ENCODE results near the gene IL1RAPL2.

Gene IL1RAPL2

GRCh38 chrX:105754286-105754964 lies 1188.4 kb downstream of the IL1RAPL2 start:
- Histone ChIP-seq H4K20me1 (ENCODE audit: low read depth, low read length) (no peaks in the 10 kb centered on the region), H3K9me2 (replicated peaks; ENCODE audit: insufficient read depth, low read length) (no peaks in the 10 kb centered on the region), H3K9ac (ENCODE audit: low read length) (no peak overlapping the region), H3K4me2 (ENCODE audit: low read depth, low read length, poor library complexity, severe bottlenecking) (no peak overlapping the region), H3K27ac (ENCODE audit: low read depth, low read length) (no peak overlapping the region), H3K79me2 (ENCODE audit: insufficient read depth, low read length) (no peaks in the 10 kb centered on the region), H3K36me3 (ENCODE audit: low read length) (no peaks in the 10 kb centered on the region), H3F3A (ENCODE audit: insufficient read depth) (no peaks in the 10 kb centered on the region), H3K4me3 (ENCODE audit: insufficient read depth, low read length, poor library complexity, severe bottlenecking) (no peak overlapping the region), H3K27me3 (ENCODE audit: low read length) (no peaks in the 10 kb centered on the region), H2AFZ (ENCODE audit: low read depth, low read length, severe bottlenecking) (no peak overlapping the region), H3K9me3 (ENCODE audit: insufficient read depth, low read length) (no peaks in the 10 kb centered on the region)
- TF ChIP-seq EZH2phosphoT487 (conservative IDR thresholded peaks at IDR 0.05; ENCODE audit: low read length) = no peak

- Histone ChIP-seq H4K20me1 (ENCODE audit: low read depth, low read length) (no peaks in the 10 kb centered on the region), H3K27me3 (ENCODE audit: low read length) (no peaks in the 10 kb centered on the region), H3K9ac (ENCODE audit: low read length) (no peak overlapping the region), H3K4me2 (ENCODE audit: low read depth, low read length, poor library complexity, severe bottlenecking) (no peak overlapping the region), H3F3A (ENCODE audit: insufficient read depth) (no peaks in the 10 kb centered on the region), H3K79me2 (ENCODE audit: insufficient read depth, low read length) (no peaks in the 10 kb centered on the region), H3K27ac (ENCODE audit: low read depth, low read length) (no peak overlapping the region), H3K9me3 (ENCODE audit: insufficient read depth, low read length) (no peaks in the 10 kb centered on the region), H3K9me2 (replicated peaks; ENCODE audit: insufficient read depth, low read length) (no peaks in the 10 kb centered on the region), H3K4me3 (ENCODE audit: insufficient read depth, low read length, poor library complexity, severe bottlenecking) (no peak overlapping the region), H2AFZ (ENCODE audit: low read depth, low read length, severe bottlenecking) (no peak overlapping the region), H3K36me3 (ENCODE audit: low read length) (no peaks in the 10 kb centered on the region)
- TF ChIP-seq CTCF (IDR thresholded peaks at IDR 0.05; ENCODE audit: insufficient read depth, low read length, poor library complexity, severe bottlenecking) (no peak), EZH2phosphoT487 (conservative IDR thresholded peaks at IDR 0.05; ENCODE audit: low read length) (no peak)
Measured at GRCh38 chrX:105755109-105755508, 1189.1 kb downstream of the IL1RAPL2 start.

- Histone ChIP-seq H3K27me3 (ENCODE audit: low read length) (no peaks in the 10 kb centered on the region), H3K9ac (ENCODE audit: low read length) (no peak overlapping the region), H3K79me2 (ENCODE audit: insufficient read depth, low read length) (no peaks in the 10 kb centered on the region), H3K9me2 (replicated peaks; ENCODE audit: insufficient read depth, low read length) (no peaks in the 10 kb centered on the region), H2AFZ (ENCODE audit: low read depth, low read length, severe bottlenecking) (no peak overlapping the region), H3K36me3 (ENCODE audit: low read length) (no peaks in the 10 kb centered on the region), H3K4me2 (ENCODE audit: low read depth, low read length, poor library complexity, severe bottlenecking) (no peak overlapping the region), H3K27ac (ENCODE audit: low read depth, low read length) (no peak overlapping the region), H3K9me3 (ENCODE audit: insufficient read depth, low read length) (no peaks in the 10 kb centered on the region), H3K4me3 (ENCODE audit: insufficient read depth, low read length, poor library complexity, severe bottlenecking) (no peak overlapping the region), H3F3A (ENCODE audit: insufficient read depth) (no peaks in the 10 kb centered on the region), H4K20me1 (ENCODE audit: low read depth, low read length) (no peaks in the 10 kb centered on the region)
- TF ChIP-seq EZH2phosphoT487 (conservative IDR thresholded peaks at IDR 0.05; ENCODE audit: low read length) = no peak
- TF ChIP-seq CTCF (IDR thresholded peaks at IDR 0.05; ENCODE audit: insufficient read depth, low read length, poor library complexity, severe bottlenecking) = no peak
Measured at GRCh38 chrX:105758754-105759153, 1192.8 kb downstream of the IL1RAPL2 start.

- H4K20me1 ChIP-seq (ENCODE audit: low read depth, low read length) = no peaks in the 10 kb centered on the region
- TF ChIP-seq EZH2phosphoT487 (conservative IDR thresholded peaks at IDR 0.05; ENCODE audit: low read length) (no peak), CTCF (IDR thresholded peaks at IDR 0.05; ENCODE audit: insufficient read depth, low read length, poor library complexity, severe bottlenecking) (no peak)
- H3K79me2 ChIP-seq (ENCODE audit: insufficient read depth, low read length) = no peaks in the 10 kb centered on the region
- H3K27ac ChIP-seq (ENCODE audit: low read depth, low read length) = no peak overlapping the region
- H3K9me3 ChIP-seq (ENCODE audit: insufficient read depth, low read length) = no peaks in the 10 kb centered on the region
- H3K4me3 ChIP-seq (ENCODE audit: insufficient read depth, low read length, poor library complexity, severe bottlenecking) = no peak overlapping the region
- H3K36me3 ChIP-seq (ENCODE audit: low read length) = no peaks in the 10 kb centered on the region
- H3F3A ChIP-seq (ENCODE audit: insufficient read depth) = no peaks in the 10 kb centered on the region
- no peaks in the 10 kb centered on the region for H3K9me2 ChIP-seq (replicated peaks; ENCODE audit: insufficient read depth, low read length)
- no peak overlapping the region for H2AFZ ChIP-seq (ENCODE audit: low read depth, low read length, severe bottlenecking)
- no peak overlapping the region for H3K9ac ChIP-seq (ENCODE audit: low read length)
- H3K4me2 ChIP-seq (ENCODE audit: low read depth, low read length, poor library complexity, severe bottlenecking) = no peak overlapping the region
- H3K27me3 ChIP-seq (ENCODE audit: low read length) = no peaks in the 10 kb centered on the region
Measured at GRCh38 chrX:105759598-105759997, 1193.6 kb downstream of the IL1RAPL2 start.

All from SU-DHL-6 (cell line).